Fibroblast of pulmonary artery (primary cell): ENCODE measurements around the gene EYS.

Experiments used
- DNase-seq: peaks from one replicate; pipeline ENCODE4 v3.0.0-alpha.2; 2010; ENCODE audit warnings: low read depth
- H3K4me3 ChIP-seq: replicated peaks from 2 replicates; pipeline ENCODE4 v1.5.1; 2011; ENCODE audit warnings: low read depth, mild to moderate bottlenecking, control low read depth, low read length, moderate library complexity
- CTCF ChIP-seq: IDR thresholded peaks from 2 replicates; pipeline ENCODE4 v1.5.1; 2011; ENCODE audit warnings: mild to moderate bottlenecking, control low read depth, low read length, inconsistent platforms; ENCODE audit errors: missing control alignments

The EYS gene

GRCh38 chr6:63881791-63882190 is 1825.2 kb downstream of the EYS start:
- no peak for DNase-seq
- no peak overlapping the region for H3K4me3 ChIP-seq
- TF ChIP-seq CTCF, result no peak

DNA sequence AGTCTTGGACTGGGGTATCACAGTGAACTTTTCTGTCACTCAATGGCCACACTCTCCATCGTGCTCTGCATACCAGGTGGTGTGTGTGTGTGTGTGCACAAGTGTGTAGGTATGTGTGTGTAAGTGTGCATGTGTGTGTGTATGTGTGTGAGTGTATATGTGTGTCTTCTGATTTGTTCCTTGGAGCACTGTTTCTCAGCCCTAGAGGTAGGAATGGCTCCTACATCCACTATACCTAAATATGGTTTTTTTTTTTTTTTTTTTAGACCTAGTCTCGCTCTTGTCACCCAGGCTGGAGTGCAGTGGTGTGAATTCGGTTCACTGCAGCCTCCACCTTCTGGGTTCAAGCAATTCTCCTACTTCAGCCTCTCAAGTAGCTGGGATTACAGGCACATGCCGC is 1834.8 kb downstream of the EYS start:
- no peak for DNase-seq
- no peak overlapping the region for H3K4me3 ChIP-seq
- TF ChIP-seq CTCF, result no peak

- TF ChIP-seq CTCF, result no peak
- DNase-seq, result no peak
- no peak overlapping the region for H3K4me3 ChIP-seq
Observed at GRCh38 chr6:63868351-63868750, 1838.7 kb downstream of the EYS start.

GRCh38 chr6:63864671-63865318 is 1842.2 kb downstream of the EYS start:
- no peak for DNase-seq
- TF ChIP-seq CTCF, result no peak
- H3K4me3 ChIP-seq, result no peak overlapping the region

DNA sequence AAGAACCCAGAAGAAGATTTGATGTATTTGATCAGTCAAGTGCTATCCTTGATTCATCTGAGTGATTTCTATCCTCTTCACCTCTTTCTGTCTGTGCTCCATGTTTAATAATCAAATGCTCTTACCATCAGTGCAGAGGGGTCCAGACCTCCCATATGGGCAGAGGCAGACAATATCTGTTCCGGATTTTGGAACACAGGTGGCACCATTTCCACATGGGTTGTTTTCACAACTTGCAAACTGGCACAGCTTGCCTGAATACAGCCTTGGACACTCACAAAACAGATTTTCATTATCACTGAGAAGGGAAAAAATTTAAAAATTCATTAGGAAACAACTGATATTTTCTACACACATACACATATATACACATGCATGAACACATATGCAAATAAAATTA is 1843.0 kb downstream of the EYS start:
- no peak for DNase-seq
- H3K4me3 ChIP-seq, result no peak overlapping the region
- no peak for TF ChIP-seq CTCF

DNA sequence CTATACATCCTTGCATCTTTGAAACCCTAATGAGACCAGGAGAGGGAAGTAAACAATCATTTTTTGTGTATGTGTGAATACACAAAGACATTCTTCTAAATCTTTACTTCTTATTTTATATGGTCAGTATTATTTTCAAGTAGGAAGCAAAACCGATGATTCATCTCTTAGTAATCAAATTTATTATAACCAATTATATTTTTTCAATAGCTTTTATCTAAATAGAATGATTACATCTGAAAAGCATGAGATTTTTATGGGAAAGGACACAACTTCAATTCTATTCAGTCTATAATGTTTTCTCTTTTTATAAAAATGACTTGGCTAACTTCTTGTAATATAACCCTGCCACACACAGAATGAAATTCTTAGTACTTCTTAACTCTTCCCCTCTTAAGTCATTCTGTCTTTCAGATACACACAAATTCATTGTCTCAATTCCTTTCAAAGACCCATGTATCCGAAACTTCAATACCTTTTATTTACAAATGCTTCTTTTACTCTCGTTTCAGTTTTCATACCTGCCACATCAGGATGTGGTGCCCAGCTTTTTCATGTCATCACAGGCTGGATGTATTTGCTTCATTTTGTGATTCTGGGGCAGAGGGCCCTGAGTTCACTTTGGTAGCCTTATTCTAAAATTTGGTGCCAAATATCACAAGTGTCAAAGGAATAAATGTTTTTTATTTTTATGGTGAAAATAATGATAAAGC is 1844.4 kb downstream of the EYS start:
- no peak for DNase-seq
- no peak for TF ChIP-seq CTCF
- no peak overlapping the region for H3K4me3 ChIP-seq

DNA sequence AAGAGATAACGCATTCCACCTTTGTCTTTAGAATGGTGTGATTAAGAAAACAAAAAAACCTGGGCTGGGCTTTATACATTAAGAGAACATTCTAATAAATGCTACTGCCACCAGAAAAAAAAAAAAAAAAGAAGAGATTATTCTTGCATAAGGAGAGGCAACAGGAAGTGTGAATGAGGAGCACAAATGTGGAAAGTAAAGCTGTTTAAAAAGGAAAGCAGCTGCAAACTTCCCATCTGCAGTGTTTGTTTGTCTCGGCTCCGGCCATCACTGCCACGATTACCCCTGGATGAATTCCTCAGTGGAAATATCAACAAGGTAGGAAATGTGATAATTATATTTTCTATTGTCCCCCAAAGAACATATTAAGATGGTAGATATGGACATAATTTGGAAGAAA is 1847.5 kb downstream of the EYS start:
- DNase-seq, result peak; percentile 33
- no peak overlapping the region for H3K4me3 ChIP-seq
- TF ChIP-seq CTCF, result no peak
